Measurements from ENCODE around the gene ZDHHC8.

DNA sequence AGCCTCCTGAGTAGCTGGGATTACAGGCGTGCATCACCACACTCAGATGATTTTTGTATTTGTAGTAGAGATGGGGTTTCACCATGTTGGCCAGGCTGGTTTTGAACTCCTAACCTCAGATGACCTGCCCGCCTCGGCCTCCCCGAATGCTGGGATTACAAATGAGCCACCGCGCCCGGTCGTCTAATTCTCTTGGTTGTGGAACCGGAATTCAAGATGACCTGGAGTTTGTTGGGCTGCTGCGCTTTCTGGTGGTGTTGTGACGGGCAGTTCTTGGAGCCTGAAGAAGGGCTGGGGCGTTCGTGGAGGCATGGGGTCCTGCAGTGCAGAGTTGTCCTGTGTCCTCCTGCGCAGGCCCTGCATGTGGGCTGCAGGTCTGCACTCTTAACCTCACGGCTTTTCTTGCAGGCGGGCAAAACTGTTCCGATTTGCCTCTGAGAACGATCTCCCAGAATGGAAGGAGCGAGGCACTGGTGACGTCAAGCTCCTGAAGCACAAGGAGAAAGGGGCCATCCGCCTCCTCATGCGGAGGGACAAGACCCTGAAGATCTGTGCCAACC lies 9.7 kb upstream of the ZDHHC8 start:
- TF ChIP-seq, protein P1, sequence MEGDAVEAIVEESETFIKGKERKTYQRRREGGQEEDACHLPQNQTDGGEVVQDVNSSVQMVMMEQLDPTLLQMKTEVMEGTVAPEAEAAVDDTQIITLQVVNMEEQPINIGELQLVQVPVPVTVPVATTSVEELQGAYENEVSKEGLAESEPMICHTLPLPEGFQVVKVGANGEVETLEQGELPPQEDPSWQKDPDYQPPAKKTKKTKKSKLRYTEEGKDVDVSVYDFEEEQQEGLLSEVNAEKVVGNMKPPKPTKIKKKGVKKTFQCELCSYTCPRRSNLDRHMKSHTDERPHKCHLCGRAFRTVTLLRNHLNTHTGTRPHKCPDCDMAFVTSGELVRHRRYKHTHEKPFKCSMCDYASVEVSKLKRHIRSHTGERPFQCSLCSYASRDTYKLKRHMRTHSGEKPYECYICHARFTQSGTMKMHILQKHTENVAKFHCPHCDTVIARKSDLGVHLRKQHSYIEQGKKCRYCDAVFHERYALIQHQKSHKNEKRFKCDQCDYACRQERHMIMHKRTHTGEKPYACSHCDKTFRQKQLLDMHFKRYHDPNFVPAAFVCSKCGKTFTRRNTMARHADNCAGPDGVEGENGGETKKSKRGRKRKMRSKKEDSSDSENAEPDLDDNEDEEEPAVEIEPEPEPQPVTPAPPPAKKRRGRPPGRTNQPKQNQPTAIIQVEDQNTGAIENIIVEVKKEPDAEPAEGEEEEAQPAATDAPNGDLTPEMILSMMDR (IDR thresholded peaks at IDR 0.05), result no peak
- no peak for TF ChIP-seq POLR2A (IDR thresholded peaks at IDR 0.05)
- no peak for TF ChIP-seq EP300 (IDR thresholded peaks at IDR 0.05)
- TF ChIP-seq POLR2AphosphoS5 (IDR thresholded peaks at IDR 0.05), result no peak
